Left ventricle myocardium inferior (tissue), 1 donor: ENCODE results near the gene IRF5. TPM values are rescaled to one million over a fixed set of nuclear protein-coding genes. Genes with fewer than 3 reads are reported as not detected.

Source experiments
- DNase-seq: peaks from one replicate; pipeline ENCODE4 v3.0.0-alpha.2; 2020
- H3K27ac ChIP-seq: fragments of 200-600 bp; replicated peaks from 2 replicates; pipeline ENCODE4 v1.8.0; 2021
- H3K27me3 ChIP-seq: fragments of 200-600 bp; 2 replicates; pipeline ENCODE4 v1.8.0; 2021; ENCODE audit warnings: low read depth
- H3K36me3 ChIP-seq: fragments of 200-600 bp; 2 replicates; pipeline ENCODE4 v1.8.0; 2021
- H3K4me1 ChIP-seq: fragments of 200-600 bp; 2 replicates; pipeline ENCODE4 v1.8.0; 2021
- H3K4me3 ChIP-seq: fragments of 200-600 bp; 2 replicates; pipeline ENCODE4 v1.8.0; 2021; ENCODE audit warnings: mild to moderate bottlenecking, moderate library complexity
- H3K9me3 ChIP-seq: fragments of 200-600 bp; replicated peaks from 2 replicates; pipeline ENCODE4 v1.8.0; 2021
- intact Hi-C: fragments of 100-400 bp; cut with micrococcal nuclease; formaldehyde crosslinking; loops from one replicate; pipeline ENCODE4 v1.11.0; 2022
- total RNA-seq: library from RNA; stranded (reverse); fragmentation: NEBNext Ultra II Directional; extraction: Animal tissue kit (Norgen Biotek cat#: 25700); gene quantifications from one replicate; pipeline ENCODE4 v1.2.1, GENCODE V29; 2021
- TF ChIP-seq, protein P1 (sequence below): fragments of 200-600 bp; IDR thresholded peaks from 2 replicates; pipeline ENCODE4 v1.8.0; 2021; ENCODE audit warnings: antibody characterized with exemption, mild to moderate bottlenecking, borderline replicate concordance
- donor health status: DM: no; HTN: yes; CAD: no; lungs with severe emphysema.

The IRF5 gene
- total RNA-seq, 1 donor from 2014 or later, result 2.2 TPM

DNA sequence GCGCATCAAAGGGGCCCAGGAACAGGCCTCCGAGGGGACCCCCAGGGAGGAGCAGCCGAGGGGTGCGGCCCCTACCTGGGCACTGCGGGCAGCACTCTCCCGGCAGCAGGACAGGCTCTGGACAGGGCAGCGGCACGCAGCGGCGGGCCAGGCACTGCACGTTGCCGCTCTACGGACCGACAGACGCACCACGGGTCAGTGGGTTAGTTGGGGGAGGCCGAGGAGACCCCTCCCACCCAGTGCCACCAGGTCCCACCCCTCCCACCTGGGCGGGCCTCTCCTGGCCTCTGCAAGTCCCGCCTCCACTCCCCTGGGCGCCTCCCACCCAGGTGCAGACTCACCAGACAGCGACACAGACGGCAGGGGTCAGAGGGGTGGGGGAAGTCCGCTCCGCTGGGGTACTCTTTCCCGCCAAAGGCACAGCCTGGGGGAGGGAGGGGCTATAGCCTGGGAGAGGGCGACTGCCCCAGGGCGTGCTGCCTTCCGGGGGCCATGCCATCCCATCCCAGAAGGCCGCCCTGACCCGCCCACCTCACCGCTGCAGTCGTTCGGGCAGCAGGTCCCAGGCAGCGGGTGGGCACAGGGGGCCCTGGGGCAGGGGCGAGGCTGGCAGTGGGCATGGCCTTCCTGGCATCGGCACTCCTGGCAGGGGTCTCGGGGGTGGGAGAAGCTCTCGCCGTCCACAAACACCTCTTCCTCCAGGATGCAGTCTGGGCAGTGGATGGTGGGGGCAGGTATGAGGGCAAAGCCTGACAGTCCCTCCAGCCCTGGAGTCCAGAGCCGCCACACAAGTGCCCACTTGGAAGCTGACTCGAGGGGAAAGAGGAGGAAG is 46.4 kb upstream of the IRF5 start:
- no peak for DNase-seq
- peaks cover 8% of the 10 kb centered on the region for H3K4me1 ChIP-seq
- intact Hi-C loops, result no loop called here
- no peaks in the 10 kb centered on the region for H3K36me3 ChIP-seq
- H3K27me3 ChIP-seq, result peaks cover 41% of the 10 kb centered on the region
- peak overlapping the region; percentile 54 for H3K4me3 ChIP-seq
- no peaks in the 10 kb centered on the region for H3K9me3 ChIP-seq
- H3K27ac ChIP-seq, result no peak overlapping the region
- TF ChIP-seq, protein P1, sequence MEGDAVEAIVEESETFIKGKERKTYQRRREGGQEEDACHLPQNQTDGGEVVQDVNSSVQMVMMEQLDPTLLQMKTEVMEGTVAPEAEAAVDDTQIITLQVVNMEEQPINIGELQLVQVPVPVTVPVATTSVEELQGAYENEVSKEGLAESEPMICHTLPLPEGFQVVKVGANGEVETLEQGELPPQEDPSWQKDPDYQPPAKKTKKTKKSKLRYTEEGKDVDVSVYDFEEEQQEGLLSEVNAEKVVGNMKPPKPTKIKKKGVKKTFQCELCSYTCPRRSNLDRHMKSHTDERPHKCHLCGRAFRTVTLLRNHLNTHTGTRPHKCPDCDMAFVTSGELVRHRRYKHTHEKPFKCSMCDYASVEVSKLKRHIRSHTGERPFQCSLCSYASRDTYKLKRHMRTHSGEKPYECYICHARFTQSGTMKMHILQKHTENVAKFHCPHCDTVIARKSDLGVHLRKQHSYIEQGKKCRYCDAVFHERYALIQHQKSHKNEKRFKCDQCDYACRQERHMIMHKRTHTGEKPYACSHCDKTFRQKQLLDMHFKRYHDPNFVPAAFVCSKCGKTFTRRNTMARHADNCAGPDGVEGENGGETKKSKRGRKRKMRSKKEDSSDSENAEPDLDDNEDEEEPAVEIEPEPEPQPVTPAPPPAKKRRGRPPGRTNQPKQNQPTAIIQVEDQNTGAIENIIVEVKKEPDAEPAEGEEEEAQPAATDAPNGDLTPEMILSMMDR, result no peak

DNA sequence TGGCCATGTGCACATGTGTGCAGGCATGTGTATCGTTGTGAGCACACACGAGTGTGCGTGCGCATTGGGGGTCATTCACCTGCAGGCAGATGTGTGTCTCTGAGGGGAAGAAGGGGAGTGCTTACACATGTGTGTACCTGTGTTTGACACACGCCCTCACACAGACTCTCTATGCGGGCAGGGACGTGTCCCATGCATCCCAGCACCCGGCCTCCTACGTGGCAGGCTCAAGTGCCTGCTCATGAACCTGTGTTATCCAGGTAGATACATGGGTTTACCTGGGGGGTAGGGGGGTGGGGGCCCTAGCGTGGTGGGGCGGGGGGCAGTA is 45.8 kb upstream of the IRF5 start:
- Histone ChIP-seq H3K27me3 (peaks cover 35% of the 10 kb centered on the region), H3K4me3 (no peak overlapping the region), H3K4me1 (peaks cover 8% of the 10 kb centered on the region), H3K36me3 (no peaks in the 10 kb centered on the region), H3K27ac (no peak overlapping the region), H3K9me3 (no peaks in the 10 kb centered on the region)
- TF ChIP-seq, protein P1, result no peak
- no peak for DNase-seq
- intact Hi-C loops, result no loop called here

DNA sequence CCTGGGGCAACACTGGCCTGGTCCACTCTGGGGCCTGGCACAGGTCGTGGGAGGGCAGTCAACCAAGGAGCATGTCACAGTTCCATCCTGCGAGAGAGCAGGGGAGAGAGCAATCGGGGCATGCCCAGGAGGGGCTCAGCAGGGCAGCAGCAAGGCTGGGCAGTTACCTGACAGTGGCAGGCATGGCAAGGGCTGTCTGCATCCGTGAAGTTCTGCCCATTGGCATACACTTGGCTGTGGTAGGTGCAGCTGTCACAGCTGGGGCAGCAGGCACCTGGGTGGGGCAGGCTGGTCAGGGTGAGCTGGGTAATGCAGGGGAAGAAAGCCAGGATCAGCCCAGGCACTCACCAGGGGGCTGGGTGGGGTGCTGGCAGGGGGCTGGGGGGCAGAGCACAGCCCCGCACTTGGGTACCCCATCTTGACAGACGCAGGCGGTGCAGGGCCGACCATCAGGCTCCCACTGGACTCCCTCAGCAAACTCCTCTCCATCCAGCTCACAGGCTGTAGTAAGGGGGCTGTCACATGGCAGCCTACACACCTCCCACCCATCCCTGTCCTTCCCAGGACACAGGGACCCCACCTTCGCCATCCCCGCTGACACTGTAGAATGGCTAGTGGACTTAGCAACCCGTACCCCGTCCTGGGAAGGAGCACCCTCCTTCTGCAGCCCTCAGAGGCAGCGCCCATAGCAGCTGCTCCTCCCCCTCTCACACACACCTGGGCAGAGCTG is 45.0 kb upstream of the IRF5 start:
- Histone ChIP-seq H3K4me1 (peaks cover 8% of the 10 kb centered on the region), H3K4me3 (no peak overlapping the region), H3K9me3 (no peaks in the 10 kb centered on the region), H3K36me3 (no peaks in the 10 kb centered on the region), H3K27ac (no peak overlapping the region), H3K27me3 (peaks cover 35% of the 10 kb centered on the region)
- DNase-seq, result peak; percentile 9
- intact Hi-C loops, result no loop called here
- TF ChIP-seq, protein P1, result no peak

DNA sequence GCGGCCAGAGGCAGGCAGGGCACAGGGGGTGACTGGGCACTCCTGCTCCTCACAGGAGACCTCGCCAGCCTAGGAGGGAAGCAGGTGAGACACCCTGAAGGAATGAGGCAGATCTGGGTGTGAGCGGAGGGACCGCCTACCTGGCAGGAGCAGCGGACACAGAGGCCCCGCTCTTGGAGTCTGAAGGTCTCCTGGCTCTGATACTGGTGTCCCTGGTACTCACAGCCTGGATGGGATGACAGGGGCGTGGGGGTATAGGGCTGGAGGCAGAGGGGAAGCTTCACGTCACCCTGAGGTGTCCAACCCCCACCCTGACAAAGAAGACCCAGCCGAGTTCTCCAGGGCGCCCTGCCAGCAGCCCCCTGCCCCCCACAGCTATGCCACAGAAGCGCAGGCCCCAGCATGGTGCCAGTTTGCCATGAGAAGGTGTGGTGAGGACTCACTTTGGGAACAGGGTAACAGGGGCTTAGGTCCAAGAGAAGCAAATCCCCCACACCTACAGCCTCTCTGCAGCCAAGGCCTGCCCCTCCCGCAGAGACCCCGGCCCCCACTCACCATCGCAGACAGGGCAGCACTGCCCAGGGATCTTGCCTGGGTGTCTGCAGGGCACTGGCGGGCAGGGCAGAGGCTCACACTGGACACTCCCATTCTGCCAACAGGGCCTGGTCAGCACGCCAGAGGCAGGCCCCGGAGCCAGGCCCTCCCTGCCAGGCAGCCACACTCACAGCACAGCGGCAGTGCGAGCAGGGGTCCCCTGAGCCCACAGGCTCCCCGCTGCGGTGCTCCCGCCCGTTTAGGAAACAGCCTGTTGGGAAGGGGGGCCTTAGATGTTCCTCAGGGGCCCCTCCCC is 44.3 kb upstream of the IRF5 start:
- TF ChIP-seq, protein P1, result no peak
- Histone ChIP-seq H3K27ac (no peak overlapping the region), H3K4me1 (peaks cover 8% of the 10 kb centered on the region), H3K4me3 (no peak overlapping the region), H3K36me3 (no peaks in the 10 kb centered on the region), H3K9me3 (no peaks in the 10 kb centered on the region), H3K27me3 (peaks cover 35% of the 10 kb centered on the region)
- peak; percentile 7 for DNase-seq
- intact Hi-C loops, result no loop called here

DNA sequence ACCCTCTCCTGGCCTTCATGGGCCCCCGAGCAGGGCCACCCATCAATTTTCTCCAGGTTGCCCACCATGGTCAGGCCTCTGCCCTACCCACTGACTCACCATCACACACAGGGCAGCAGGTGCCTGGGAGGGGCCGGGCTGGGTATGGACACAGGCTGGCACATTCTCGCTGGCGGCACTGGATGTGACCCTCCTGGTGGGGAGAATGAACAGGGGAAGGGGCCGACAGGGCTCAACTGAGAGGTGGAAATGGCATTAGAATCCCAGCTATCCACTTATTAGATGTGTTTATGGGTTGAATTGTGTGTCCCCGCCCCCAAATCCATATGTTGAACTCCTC is 43.7 kb upstream of the IRF5 start:
- peak; percentile 5 for DNase-seq
- TF ChIP-seq, protein P1, result no peak
- Histone ChIP-seq H3K9me3 (peaks cover 2% of the 10 kb centered on the region), H3K4me3 (no peak overlapping the region), H3K27ac (no peak overlapping the region), H3K27me3 (peaks cover 32% of the 10 kb centered on the region), H3K36me3 (no peaks in the 10 kb centered on the region), H3K4me1 (peaks cover 8% of the 10 kb centered on the region)
- intact Hi-C loops, result no loop called here
